H1 (cell line): ENCODE data around the gene MAPK8IP1. TPM values are rescaled to one million over a fixed set of nuclear protein-coding genes. Genes with fewer than 3 reads are reported as not detected.

Experiments
- ASH2L ChIP-seq: fragments of 200-600, 300-600 bp; sonication (generic); IDR thresholded peaks from one replicate; pipeline ENCODE4 v1.7.1; 2017; ENCODE audit warnings: low read length
- BCL11A ChIP-seq, 2 experiments: IDR thresholded peaks; one replicate each; pipeline ENCODE4 v1.6.1; 2011; ENCODE audit warnings: low read depth in 2 of 2, low read length in 2 of 2, mild to moderate bottlenecking in 2 of 2
- BRCA1 ChIP-seq: IDR thresholded peaks from 2 replicates; pipeline ENCODE4 v1.6.1; 2012; ENCODE audit warnings: low read depth, low read length, improper control_type of control experiment
- CREB1 ChIP-seq: IDR thresholded peaks from 2 replicates; pipeline ENCODE4 v1.6.1; 2012; ENCODE audit warnings: inconsistent platforms
- KDM5A ChIP-seq: fragments of 200-600 bp; IDR thresholded peaks from 2 replicates; pipeline ENCODE4 v1.7.1; 2012; ENCODE audit warnings: mild to moderate bottlenecking, low read length, inconsistent platforms, mixed read lengths
- POLR2A ChIP-seq, 2 experiments: IDR thresholded peaks; 1 replicate in 1 of 2; 2 replicates in 1 of 2; pipeline ENCODE4 v1.6.1; 2011; ENCODE audit warnings: low read depth in 2 of 2, low read length in 2 of 2, mild to moderate bottlenecking in 2 of 2; ENCODE audit errors: control extremely low read depth in 1 of 2
- RAD21 ChIP-seq, 2 experiments: IDR thresholded peaks in 1 of 2; conservative IDR thresholded peaks in 1 of 2; 2 replicates each; pipeline ENCODE4 v1.6.1; 2011; ENCODE audit warnings: low read depth in 2 of 2, low read length in 2 of 2, improper control_type of control experiment in 1 of 2, inconsistent platforms in 1 of 2, mild to moderate bottlenecking in 1 of 2, moderate library complexity in 1 of 2
- SIX5 ChIP-seq: IDR thresholded peaks from 2 replicates; pipeline ENCODE4 v1.6.1; 2011; ENCODE audit warnings: mild to moderate bottlenecking, low read depth, low read length
- TCF12 ChIP-seq: IDR thresholded peaks from 2 replicates; pipeline ENCODE4 v1.6.1; 2011; ENCODE audit warnings: low read depth, mild to moderate bottlenecking, low read length
- polyA plus RNA-seq, 7 experiments: library from polyadenylated mRNA; depleted of rRNA in 3 of 7; stranded (reverse) in 5 of 7; unstranded in 2 of 7; fragments of >200 nt in 5 of 7; fragments of 200-250 nt in 2 of 7; gene quantifications; 1 replicate in 5 of 7; 2 replicates in 1 of 7; 4 replicates in 1 of 7; pipeline versions ENCODE4 v1.2.1 to v1.2.3, GENCODE V29; 2011 to 2013; ENCODE audit warnings: missing spikeins in 2 of 7, mixed read lengths in 2 of 7
- total RNA-seq: library from RNA; stranded (reverse); fragmentation: NEBNext Ultra II Directional; extraction: Animal tissue kit (Norgen Biotek cat#: 25700); gene quantifications from 2 replicates; pipeline ENCODE4 v1.2.1, GENCODE V29; 2021
- TF ChIP-seq, protein P1 (sequence below): IDR thresholded peaks from 2 replicates; pipeline ENCODE4 v1.6.1; 2012; ENCODE audit warnings: low read length, inconsistent platforms

The MAPK8IP1 gene
- total and polyA plus RNA-seq, 2 of the 8 experiments (the other 6 are each of a cell fraction or from before 2014, with no cell fraction given), result 32.4 to 40.1 TPM

DNA sequence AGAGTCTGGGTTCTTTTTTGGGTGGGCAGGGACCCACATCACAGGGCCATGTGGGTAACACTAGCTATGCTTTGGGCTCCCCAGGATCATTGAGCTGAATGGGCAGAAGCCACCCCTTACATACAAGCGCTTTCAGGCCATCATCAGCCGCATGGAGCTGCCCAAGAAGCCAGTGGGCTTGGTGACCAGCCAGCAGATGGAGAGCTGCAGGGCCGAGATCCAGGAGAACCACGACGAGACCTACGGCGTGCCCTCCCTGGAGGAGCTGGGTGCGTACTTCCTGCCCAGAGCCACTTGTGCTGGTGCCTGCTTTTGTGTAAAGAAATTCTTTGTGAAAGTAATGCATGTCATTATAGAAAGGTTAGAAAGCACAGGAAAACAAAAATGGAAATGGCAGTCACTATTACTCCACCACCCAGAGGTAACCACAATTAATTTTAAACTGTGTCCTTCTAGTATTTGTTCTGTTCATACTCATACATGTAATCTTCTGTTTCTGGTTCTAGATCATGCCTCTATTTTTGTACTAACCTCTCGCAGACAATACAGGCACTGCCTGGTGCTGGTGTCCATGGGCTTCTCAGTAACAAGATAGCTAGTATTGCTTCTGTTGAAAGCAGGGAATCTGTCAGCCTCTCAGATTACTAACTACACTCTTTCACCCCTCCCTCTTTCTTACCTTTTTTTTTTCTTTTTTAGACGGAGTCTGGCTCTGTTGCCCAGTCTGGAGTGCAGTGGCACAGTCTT lies 24.5 kb upstream of the MAPK8IP1 start (continued):
- TF ChIP-seq, protein P1, sequence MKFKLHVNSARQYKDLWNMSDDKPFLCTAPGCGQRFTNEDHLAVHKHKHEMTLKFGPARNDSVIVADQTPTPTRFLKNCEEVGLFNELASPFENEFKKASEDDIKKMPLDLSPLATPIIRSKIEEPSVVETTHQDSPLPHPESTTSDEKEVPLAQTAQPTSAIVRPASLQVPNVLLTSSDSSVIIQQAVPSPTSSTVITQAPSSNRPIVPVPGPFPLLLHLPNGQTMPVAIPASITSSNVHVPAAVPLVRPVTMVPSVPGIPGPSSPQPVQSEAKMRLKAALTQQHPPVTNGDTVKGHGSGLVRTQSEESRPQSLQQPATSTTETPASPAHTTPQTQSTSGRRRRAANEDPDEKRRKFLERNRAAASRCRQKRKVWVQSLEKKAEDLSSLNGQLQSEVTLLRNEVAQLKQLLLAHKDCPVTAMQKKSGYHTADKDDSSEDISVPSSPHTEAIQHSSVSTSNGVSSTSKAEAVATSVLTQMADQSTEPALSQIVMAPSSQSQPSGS, result no peak
- TF ChIP-seq TCF12 (no peak), CREB1 (no peak), KDM5A (no peak), RAD21 (IDR thresholded peaks at IDR 0.05 in 1 of 2, conservative IDR thresholded peaks at IDR 0.05 in 1 of 2; ENCODE audit: low read depth in 2 of 2, low read length in 2 of 2) (no peak), SIX5 (no peak), BRCA1 (no peak), BCL11A (IDR thresholded peaks at IDR 0.05; ENCODE audit: low read depth in 2 of 2, low read length in 2 of 2) (no peak), ASH2L (no peak), POLR2A (IDR thresholded peaks at IDR 0.05; ENCODE audit: control extremely low read depth in 1 of 2, low read depth in 2 of 2, low read length in 2 of 2) (no peak)
